Stimulated activated CD8-positive, alpha-beta memory T cell treated with anti-CD3 and anti-CD28 coated beads, Interleukin-7, amount 100 ng/mL, for 48 hours (primary cell): ENCODE results near the gene NLGN4X.

Experiments
- DNase-seq, 2 donors: peaks; one replicate each; pipeline ENCODE4 v3.0.0-alpha.2; 2020; ENCODE audit warnings: low read depth in 1 of 2; ENCODE audit errors: extremely low read depth in 1 of 2

NLGN4X gene

GRCh38 chrX:6228720-6229119, at the start of gene NLGN4X:
Gene NLGN4X (minus strand): TSS chrX:6228867. CDS start chrX:6151466, 77,401 bp downstream.
- DNase-seq = no peak

GRCh38 chrX:6266041-6266440, 37.4 kb upstream of the NLGN4X start:
- no peak for DNase-seq

GRCh38 chrX:6262959-6263358, 34.3 kb upstream of the NLGN4X start:
- no peak for DNase-seq

GRCh38 chrX:6257025-6257424, 28.4 kb upstream of the NLGN4X start:
- DNase-seq = no peak

GRCh38 chrX:6244666-6245065, 16.0 kb upstream of the NLGN4X start:
- no peak for DNase-seq

GRCh38 chrX:6238576-6238975, 9.9 kb upstream of the NLGN4X start:
- no peak for DNase-seq

GRCh38 chrX:6227935-6228334, 732 bp downstream of the NLGN4X start:
- no peak for DNase-seq

GRCh38 chrX:6227453-6227835, 1.2 kb downstream of the NLGN4X start:
- no peak for DNase-seq

- no peak for DNase-seq
Observed at GRCh38 chrX:6226596-6227452, 1.8 kb downstream of the NLGN4X start.

GRCh38 chrX:6225911-6226595, 2.6 kb downstream of the NLGN4X start:
- no peak for DNase-seq

- no peak for DNase-seq
Observed at GRCh38 chrX:6225288-6225910, 3.3 kb downstream of the NLGN4X start.

GRCh38 chrX:6223516-6223915, 5.2 kb downstream of the NLGN4X start:
- DNase-seq = no peak

- no peak for DNase-seq
Observed at GRCh38 chrX:6210230-6210629, 18.4 kb downstream of the NLGN4X start.

GRCh38 chrX:6203462-6204215, 25.0 kb downstream of the NLGN4X start:
- DNase-seq = no peak

GRCh38 chrX:6199486-6199885, 29.2 kb downstream of the NLGN4X start:
- DNase-seq = no peak

- DNase-seq = no peak
Observed at GRCh38 chrX:6187256-6187655, 41.4 kb downstream of the NLGN4X start.

- no peak for DNase-seq
Observed at GRCh38 chrX:6184900-6185515, 43.7 kb downstream of the NLGN4X start.

GRCh38 chrX:6175914-6176313, 52.8 kb downstream of the NLGN4X start:
- DNase-seq = no peak

GRCh38 chrX:6170424-6170823, 58.2 kb downstream of the NLGN4X start:
- no peak for DNase-seq

- DNase-seq = no peak
Observed at GRCh38 chrX:6169407-6169806, 59.3 kb downstream of the NLGN4X start.

- no peak for DNase-seq
Observed at GRCh38 chrX:6163721-6164120, 64.9 kb downstream of the NLGN4X start.
